Measurements from ENCODE around the gene ASCC3. TPM values are rescaled to one million over a fixed set of nuclear protein-coding genes. Genes with fewer than 3 reads are reported as not detected.

ASCC3 gene
- total RNA-seq, 1 experiment from 2014 or later, result 48.2 TPM

GRCh38 chr6:100808638-100809275 is 72.4 kb downstream of the ASCC3 start:
- Histone ChIP-seq H3K4me3 (ENCODE audit: low read depth, low read length) (no peak overlapping the region), H3K27me3 (replicated peaks; ENCODE audit: control insufficient read depth, insufficient read depth, low read length) (no peaks in the 10 kb centered on the region), H3K9me3 (no peaks in the 10 kb centered on the region), H3K4me1 (no peaks in the 10 kb centered on the region), H3K36me3 (ENCODE audit: control insufficient read depth, insufficient read depth, low read length) (no peaks in the 10 kb centered on the region)
- DNase-seq, result no peak
- H3K36me3 Mint-ChIP-seq (ENCODE audit: insufficient read depth, unreplicated experiment), result no peaks in the 10 kb centered on the region
- H3K4me1 Mint-ChIP-seq (ENCODE audit: low read depth, unreplicated experiment), result no peaks in the 10 kb centered on the region
- no peaks in the 10 kb centered on the region for H3K27me3 Mint-ChIP-seq (ENCODE audit: insufficient read depth, unreplicated experiment)
- H3K9me3 Mint-ChIP-seq (ENCODE audit: unreplicated experiment), result no peaks in the 10 kb centered on the region
- ChIA-PET CTCF (no interaction called here), POLR2A (no interaction called here)
- no peak for TF ChIP-seq CTCF (IDR thresholded peaks at IDR 0.05; ENCODE audit: insufficient read depth in 1 of 2, low read depth in 1 of 2, low read length in 1 of 2, severe bottlenecking in 1 of 2, unreplicated experiment in 1 of 2)
- no TSS peak for BruUV-seq (replicated peaks)
- no peak overlapping the region for H3K27ac Mint-ChIP-seq (ENCODE audit: unreplicated experiment)
- intact Hi-C loops (cut with micrococcal nuclease; ENCODE audit: unreplicated experiment), result no loop called here
- H3K4me3 Mint-ChIP-seq (ENCODE audit: unreplicated experiment), result no peak overlapping the region

GRCh38 chr6:100806296-100806695 is 74.8 kb downstream of the ASCC3 start:
- CTCF ChIA-PET, result no interaction called here
- no peaks in the 10 kb centered on the region for H3K4me1 Mint-ChIP-seq (ENCODE audit: low read depth, unreplicated experiment)
- intact Hi-C loops (cut with micrococcal nuclease; ENCODE audit: unreplicated experiment), result no loop called here
- TF ChIP-seq CTCF (IDR thresholded peaks at IDR 0.05; ENCODE audit: insufficient read depth in 1 of 2, low read depth in 1 of 2, low read length in 1 of 2, severe bottlenecking in 1 of 2, unreplicated experiment in 1 of 2), result no peak
- H3K27ac Mint-ChIP-seq (ENCODE audit: unreplicated experiment), result no peak overlapping the region
- no peak for DNase-seq
- H3K36me3 Mint-ChIP-seq (ENCODE audit: insufficient read depth, unreplicated experiment), result no peaks in the 10 kb centered on the region
- no peaks in the 10 kb centered on the region for H3K36me3 ChIP-seq (ENCODE audit: control insufficient read depth, insufficient read depth, low read length)
- H3K27me3 ChIP-seq (replicated peaks; ENCODE audit: control insufficient read depth, insufficient read depth, low read length), result no peaks in the 10 kb centered on the region
- H3K27me3 Mint-ChIP-seq (ENCODE audit: insufficient read depth, unreplicated experiment), result no peaks in the 10 kb centered on the region
- H3K9me3 Mint-ChIP-seq (ENCODE audit: unreplicated experiment), result no peaks in the 10 kb centered on the region
- H3K4me3 ChIP-seq (ENCODE audit: low read depth, low read length), result no peak overlapping the region
- peaks cover 6% of the 10 kb centered on the region; the same call in 1 of the 2 replicates for H3K4me1 ChIP-seq
- H3K4me3 Mint-ChIP-seq (ENCODE audit: unreplicated experiment), result no peak overlapping the region
- BruUV-seq (replicated peaks), result no TSS peak
- POLR2A ChIA-PET, result no interaction called here
- no peaks in the 10 kb centered on the region for H3K9me3 ChIP-seq

GRCh38 chr6:100803264-100804045 is 77.7 kb downstream of the ASCC3 start:
- Mint-ChIP-seq H3K4me1 (ENCODE audit: low read depth, unreplicated experiment) (peaks cover 7% of the 10 kb centered on the region), H3K36me3 (ENCODE audit: insufficient read depth, unreplicated experiment) (no peaks in the 10 kb centered on the region), H3K9me3 (ENCODE audit: unreplicated experiment) (no peaks in the 10 kb centered on the region), H3K27ac (ENCODE audit: unreplicated experiment) (no peak overlapping the region), H3K27me3 (ENCODE audit: insufficient read depth, unreplicated experiment) (no peaks in the 10 kb centered on the region), H3K4me3 (ENCODE audit: unreplicated experiment) (no peak overlapping the region)
- no peaks in the 10 kb centered on the region for H3K27me3 ChIP-seq (replicated peaks; ENCODE audit: control insufficient read depth, insufficient read depth, low read length)
- no peak overlapping the region for H3K4me3 ChIP-seq (ENCODE audit: low read depth, low read length)
- no TSS peak for BruUV-seq (replicated peaks)
- H3K4me1 ChIP-seq, result peaks cover 11% of the 10 kb centered on the region; the same call in 1 of the 2 replicates
- intact Hi-C loops (cut with micrococcal nuclease; ENCODE audit: unreplicated experiment), result loop anchor here (5.0 kb wide), 1 partner anchor 79 kb away; the partner anchor contains the start of gene ASCC3
- H3K9me3 ChIP-seq, result no peaks in the 10 kb centered on the region
- H3K36me3 ChIP-seq (ENCODE audit: control insufficient read depth, insufficient read depth, low read length), result no peaks in the 10 kb centered on the region
- POLR2A ChIA-PET, result no interaction called here
- CTCF ChIA-PET, result no interaction called here
- TF ChIP-seq CTCF (IDR thresholded peaks at IDR 0.05; ENCODE audit: insufficient read depth in 1 of 2, low read depth in 1 of 2, low read length in 1 of 2, severe bottlenecking in 1 of 2, unreplicated experiment in 1 of 2), result no peak
- no peak for DNase-seq

All from Caco-2 (cell line).